ENCODE results near the gene IFRD2. TPM values are rescaled to one million over a fixed set of nuclear protein-coding genes. Genes with fewer than 3 reads are reported as not detected.

IFRD2 gene
- total and polyA plus RNA-seq, 2 of the 13 experiments (the other 11 are each of a cell fraction or from before 2014, with no cell fraction given) = 32.8 to 96.1 TPM

DNA sequence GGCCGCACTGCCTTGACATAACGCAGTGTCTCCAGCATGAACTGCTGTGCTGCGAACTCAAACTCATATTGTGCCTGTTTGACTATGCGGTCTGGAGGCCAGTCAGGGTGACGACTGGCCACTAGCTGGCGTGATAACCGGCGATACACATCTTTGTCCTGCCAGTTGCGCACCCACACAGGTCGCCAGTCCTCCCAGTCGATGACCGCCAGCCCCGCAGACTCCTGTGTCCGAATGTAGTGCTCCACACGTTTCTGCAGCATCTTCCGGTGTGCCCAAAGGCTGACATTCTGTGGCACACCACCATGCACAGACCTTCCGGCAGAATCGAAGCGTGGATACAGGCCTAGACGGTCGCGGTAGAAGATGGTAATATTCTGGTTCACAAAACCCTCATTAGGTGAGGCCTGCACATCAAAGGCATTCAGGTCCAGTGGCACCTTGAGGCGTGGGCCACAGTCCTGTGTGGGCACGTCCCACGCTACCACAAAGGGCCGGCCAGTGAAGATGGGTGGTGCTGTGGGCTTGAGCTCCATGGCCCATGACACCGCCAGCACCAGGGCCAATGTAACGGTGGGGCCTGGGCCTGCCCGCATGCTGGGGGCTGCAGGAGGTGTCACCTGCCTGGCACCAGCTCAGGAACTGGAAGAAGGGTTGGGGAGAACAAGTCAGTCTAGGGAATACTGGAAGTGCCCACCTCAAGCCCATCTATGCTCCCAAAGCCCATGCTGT lies 27.8 kb upstream of the IFRD2 start (continued):
- TF ChIP-seq KDM5B (CRISPR knock-in tag; IDR thresholded peaks at IDR 0.05; ENCODE audit: borderline replicate concordance) = no peak
- TF ChIP-seq, protein P1, sequence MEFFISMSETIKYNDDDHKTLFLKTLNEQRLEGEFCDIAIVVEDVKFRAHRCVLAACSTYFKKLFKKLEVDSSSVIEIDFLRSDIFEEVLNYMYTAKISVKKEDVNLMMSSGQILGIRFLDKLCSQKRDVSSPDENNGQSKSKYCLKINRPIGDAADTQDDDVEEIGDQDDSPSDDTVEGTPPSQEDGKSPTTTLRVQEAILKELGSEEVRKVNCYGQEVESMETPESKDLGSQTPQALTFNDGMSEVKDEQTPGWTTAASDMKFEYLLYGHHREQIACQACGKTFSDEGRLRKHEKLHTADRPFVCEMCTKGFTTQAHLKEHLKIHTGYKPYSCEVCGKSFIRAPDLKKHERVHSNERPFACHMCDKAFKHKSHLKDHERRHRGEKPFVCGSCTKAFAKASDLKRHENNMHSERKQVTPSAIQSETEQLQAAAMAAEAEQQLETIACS (CRISPR knock-in tag; IDR thresholded peaks at IDR 0.05) = peak; percentile 17; the same call in 1 of the 2 replicates
- TF ChIP-seq ERF (CRISPR knock-in tag; IDR thresholded peaks at IDR 0.05) = no peak
- no peak for TF ChIP-seq SIX1 (CRISPR knock-in tag; IDR thresholded peaks at IDR 0.05; ENCODE audit: borderline replicate concordance)
- TF ChIP-seq CHD4 (IDR thresholded peaks at IDR 0.05; ENCODE audit: borderline replicate concordance, low read length) = no peak
- TF ChIP-seq, protein P2, sequence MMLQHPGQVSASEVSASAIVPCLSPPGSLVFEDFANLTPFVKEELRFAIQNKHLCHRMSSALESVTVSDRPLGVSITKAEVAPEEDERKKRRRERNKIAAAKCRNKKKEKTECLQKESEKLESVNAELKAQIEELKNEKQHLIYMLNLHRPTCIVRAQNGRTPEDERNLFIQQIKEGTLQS (CRISPR knock-in tag; IDR thresholded peaks at IDR 0.05) = no peak
- no peak for TF ChIP-seq NFYB (CRISPR knock-in tag; IDR thresholded peaks at IDR 0.05)
- TF ChIP-seq, protein P3, sequence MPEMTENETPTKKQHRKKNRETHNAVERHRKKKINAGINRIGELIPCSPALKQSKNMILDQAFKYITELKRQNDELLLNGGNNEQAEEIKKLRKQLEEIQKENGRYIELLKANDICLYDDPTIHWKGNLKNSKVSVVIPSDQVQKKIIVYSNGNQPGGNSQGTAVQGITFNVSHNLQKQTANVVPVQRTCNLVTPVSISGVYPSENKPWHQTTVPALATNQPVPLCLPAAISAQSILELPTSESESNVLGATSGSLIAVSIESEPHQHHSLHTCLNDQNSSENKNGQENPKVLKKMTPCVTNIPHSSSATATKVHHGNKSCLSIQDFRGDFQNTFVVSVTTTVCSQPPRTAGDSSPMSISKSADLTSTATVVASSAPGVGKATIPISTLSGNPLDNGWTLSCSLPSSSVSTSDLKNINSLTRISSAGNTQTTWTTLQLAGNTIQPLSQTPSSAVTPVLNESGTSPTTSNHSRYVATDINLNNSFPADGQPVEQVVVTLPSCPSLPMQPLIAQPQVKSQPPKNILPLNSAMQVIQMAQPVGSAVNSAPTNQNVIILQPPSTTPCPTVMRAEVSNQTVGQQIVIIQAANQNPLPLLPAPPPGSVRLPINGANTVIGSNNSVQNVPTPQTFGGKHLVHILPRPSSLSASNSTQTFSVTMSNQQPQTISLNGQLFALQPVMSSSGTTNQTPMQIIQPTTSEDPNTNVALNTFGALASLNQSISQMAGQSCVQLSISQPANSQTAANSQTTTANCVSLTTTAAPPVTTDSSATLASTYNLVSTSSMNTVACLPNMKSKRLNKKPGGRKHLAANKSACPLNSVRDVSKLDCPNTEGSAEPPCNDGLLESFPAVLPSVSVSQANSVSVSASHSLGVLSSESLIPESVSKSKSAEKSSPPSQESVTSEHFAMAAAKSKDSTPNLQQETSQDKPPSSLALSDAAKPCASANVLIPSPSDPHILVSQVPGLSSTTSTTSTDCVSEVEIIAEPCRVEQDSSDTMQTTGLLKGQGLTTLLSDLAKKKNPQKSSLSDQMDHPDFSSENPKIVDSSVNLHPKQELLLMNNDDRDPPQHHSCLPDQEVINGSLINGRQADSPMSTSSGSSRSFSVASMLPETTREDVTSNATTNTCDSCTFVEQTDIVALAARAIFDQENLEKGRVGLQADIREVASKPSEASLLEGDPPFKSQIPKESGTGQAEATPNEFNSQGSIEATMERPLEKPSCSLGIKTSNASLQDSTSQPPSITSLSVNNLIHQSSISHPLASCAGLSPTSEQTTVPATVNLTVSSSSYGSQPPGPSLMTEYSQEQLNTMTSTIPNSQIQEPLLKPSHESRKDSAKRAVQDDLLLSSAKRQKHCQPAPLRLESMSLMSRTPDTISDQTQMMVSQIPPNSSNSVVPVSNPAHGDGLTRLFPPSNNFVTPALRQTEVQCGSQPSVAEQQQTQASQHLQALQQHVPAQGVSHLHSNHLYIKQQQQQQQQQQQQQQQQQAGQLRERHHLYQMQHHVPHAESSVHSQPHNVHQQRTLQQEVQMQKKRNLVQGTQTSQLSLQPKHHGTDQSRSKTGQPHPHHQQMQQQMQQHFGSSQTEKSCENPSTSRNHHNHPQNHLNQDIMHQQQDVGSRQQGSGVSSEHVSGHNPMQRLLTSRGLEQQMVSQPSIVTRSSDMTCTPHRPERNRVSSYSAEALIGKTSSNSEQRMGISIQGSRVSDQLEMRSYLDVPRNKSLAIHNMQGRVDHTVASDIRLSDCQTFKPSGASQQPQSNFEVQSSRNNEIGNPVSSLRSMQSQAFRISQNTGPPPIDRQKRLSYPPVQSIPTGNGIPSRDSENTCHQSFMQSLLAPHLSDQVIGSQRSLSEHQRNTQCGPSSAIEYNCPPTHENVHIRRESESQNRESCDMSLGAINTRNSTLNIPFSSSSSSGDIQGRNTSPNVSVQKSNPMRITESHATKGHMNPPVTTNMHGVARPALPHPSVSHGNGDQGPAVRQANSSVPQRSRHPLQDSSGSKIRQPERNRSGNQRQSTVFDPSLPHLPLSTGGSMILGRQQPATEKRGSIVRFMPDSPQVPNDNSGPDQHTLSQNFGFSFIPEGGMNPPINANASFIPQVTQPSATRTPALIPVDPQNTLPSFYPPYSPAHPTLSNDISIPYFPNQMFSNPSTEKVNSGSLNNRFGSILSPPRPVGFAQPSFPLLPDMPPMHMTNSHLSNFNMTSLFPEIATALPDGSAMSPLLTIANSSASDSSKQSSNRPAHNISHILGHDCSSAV (CRISPR knock-in tag; IDR thresholded peaks at IDR 0.05; ENCODE audit: borderline replicate concordance) = no peak
- TF ChIP-seq, protein P4, sequence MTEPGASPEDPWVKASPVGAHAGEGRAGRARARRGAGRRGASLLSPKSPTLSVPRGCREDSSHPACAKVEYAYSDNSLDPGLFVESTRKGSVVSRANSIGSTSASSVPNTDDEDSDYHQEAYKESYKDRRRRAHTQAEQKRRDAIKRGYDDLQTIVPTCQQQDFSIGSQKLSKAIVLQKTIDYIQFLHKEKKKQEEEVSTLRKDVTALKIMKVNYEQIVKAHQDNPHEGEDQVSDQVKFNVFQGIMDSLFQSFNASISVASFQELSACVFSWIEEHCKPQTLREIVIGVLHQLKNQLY (CRISPR knock-in tag; IDR thresholded peaks at IDR 0.05) = no peak
- no peak for TF ChIP-seq BCL6 (CRISPR knock-in tag; IDR thresholded peaks at IDR 0.05)
- TF ChIP-seq TRIM24 (CRISPR knock-in tag; IDR thresholded peaks at IDR 0.05) = no peak
- TF ChIP-seq, protein P5, sequence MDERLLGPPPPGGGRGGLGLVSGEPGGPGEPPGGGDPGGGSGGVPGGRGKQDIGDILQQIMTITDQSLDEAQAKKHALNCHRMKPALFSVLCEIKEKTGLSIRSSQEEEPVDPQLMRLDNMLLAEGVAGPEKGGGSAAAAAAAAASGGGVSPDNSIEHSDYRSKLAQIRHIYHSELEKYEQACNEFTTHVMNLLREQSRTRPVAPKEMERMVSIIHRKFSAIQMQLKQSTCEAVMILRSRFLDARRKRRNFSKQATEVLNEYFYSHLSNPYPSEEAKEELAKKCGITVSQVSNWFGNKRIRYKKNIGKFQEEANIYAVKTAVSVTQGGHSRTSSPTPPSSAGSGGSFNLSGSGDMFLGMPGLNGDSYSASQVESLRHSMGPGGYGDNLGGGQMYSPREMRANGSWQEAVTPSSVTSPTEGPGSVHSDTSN (CRISPR knock-in tag; IDR thresholded peaks at IDR 0.05) = no peak
- TF ChIP-seq ZNF3 (CRISPR knock-in tag; IDR thresholded peaks at IDR 0.05) = no peak

Data from HepG2 (cell line).